NT2/D1 (cell line): Measurements from ENCODE around the gene SENP2.
"Not testable (repeated sequence)": the region's sequence is repeated elsewhere in the genome, so short reads cannot be mapped to it uniquely, and the experiment has no call there.

ENCODE experiments used
- SUZ12 ChIP-seq: IDR thresholded peaks from 2 replicates; pipeline ENCODE4 v1.6.1; 2011; ENCODE audit not compliant: insufficient read length, insufficient read depth; ENCODE audit errors: extremely low read depth
- YY1 ChIP-seq: IDR thresholded peaks from 2 replicates; pipeline ENCODE4 v1.6.1; 2011; ENCODE audit not compliant: insufficient read length, insufficient read depth
- ZNF274 ChIP-seq: IDR thresholded peaks from 2 replicates; pipeline ENCODE4 v1.6.1; 2011; ENCODE audit warnings: mild to moderate bottlenecking, low read depth, low read length

DNA sequence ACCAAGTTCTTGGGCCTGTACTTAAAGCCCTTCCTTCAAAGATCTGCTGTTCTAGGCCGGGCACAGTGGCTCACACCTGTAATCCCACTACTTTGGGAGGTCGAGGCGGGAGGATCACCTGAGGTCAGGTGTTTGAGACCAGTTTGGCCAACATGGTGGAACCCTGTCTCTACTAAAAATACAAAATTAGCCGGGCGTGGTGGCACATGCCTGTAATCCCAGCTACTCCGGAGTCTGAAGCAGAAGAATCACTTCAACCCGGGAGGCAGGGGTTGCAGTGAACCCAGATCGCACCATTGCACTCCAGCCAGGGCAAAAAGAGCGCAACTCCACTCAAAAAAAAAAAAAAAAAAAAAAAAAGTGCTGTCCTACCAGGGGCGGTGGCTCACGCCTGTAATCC is 52.6 kb downstream of the SENP2 start:
- not testable (repeated sequence) for TF ChIP-seq SUZ12, YY1, ZNF274
